Hematopoietic multipotent progenitor cell treated with erythropoietin and hydrocortisone succinate and interleukin-3 and kit ligand, for 17 days (in vitro differentiated cells): ENCODE data around the gene VAV2.

Experiments used
- DNase-seq: peaks from one replicate; pipeline ENCODE4 v3.0.0-alpha.2; 2015; ENCODE audit warnings: low spot score

The VAV2 gene

DNA sequence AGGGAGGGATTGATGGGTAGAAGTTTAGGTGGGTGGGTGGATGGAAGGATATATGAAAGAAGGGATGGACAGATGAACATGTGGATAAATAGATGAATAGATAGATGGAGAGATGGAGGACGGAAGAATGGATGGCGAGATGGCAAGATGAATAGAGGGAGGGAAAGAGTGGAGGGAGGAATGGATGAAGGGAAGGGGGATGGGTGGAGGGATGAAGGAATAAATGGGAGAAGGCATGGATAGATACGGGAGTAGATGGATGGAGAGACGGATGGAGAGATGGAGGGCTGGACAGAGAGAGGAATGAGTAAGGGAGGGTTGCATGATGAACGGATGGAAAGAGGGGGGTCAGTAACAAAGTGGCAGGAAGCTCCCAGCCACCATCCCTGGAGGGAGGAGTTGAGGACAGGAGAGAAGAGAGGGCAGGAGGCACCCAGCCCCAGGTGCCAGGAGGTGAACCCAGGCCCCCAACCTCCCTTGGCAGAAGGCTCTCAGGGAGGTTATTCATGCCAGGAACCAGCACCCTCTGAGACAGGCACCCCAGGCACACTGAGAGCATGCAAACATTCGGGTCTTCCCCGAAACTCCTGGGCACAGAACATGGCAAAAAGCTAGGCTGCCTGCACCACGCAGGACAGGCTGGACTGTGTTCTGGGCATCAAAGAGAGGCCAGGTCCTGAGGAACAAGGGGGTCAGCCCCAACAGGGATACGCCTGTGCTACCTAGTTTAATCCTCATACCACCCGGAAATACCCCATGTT, 263.1 kb downstream of the VAV2 start:
- DNase-seq: no peak

DNA sequence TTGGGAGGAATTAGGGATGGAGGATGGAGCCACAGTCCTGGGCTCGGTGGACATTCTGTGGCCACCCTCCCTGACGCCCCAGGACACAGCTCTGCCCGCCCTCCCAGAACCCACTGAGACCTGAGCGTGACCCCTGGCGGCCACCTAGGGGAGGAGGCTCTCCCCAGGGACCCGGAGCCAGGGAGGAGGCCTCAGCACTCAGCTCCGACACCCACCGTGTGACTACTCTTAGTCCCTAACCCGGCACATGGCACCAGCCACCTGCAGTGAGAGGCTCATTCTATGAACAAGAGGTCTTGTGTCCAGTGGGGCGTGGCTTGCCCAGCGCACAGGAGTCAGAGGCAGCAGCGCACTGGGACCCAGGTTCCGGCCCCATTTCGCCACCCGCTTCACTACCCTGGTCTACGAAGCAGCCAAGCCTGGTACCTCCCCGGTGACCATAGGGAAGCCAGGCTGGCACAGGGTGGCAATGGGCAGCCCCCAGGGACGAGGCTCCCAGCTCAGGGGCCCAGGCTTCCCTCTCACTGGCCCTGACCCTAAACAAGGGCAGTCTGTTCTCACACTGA, 264.2 kb downstream of the VAV2 start:
- no peak for DNase-seq

DNA sequence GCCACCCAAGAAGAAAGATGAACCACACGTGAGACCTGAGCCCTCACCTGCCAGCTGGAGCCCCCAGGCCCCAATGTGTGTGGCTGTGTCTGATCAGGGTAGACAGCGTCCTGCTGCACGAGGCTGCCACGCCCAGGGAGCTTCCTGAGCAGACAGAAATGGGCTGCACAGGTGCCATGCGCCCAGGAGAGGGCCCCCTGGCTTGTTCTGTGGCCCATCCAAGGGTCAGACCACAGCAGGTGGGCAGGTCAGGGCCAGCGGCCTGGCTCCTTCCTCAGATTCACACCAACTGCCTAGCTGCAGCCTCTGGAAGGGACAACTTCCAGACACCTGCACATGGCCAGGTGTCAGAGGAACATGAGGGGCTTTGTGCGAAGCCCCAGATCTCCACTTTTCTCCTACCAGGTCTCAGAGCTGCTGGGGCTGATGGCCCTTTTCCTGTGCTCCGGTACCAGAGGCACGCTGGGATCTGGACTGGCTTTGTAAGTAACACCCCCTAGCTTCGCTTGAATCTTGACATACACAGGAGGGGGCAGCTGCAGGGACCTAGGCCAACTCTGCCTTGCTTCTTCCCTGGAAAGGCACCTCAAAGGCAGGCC, 264.7 kb downstream of the VAV2 start:
- no peak for DNase-seq

DNA sequence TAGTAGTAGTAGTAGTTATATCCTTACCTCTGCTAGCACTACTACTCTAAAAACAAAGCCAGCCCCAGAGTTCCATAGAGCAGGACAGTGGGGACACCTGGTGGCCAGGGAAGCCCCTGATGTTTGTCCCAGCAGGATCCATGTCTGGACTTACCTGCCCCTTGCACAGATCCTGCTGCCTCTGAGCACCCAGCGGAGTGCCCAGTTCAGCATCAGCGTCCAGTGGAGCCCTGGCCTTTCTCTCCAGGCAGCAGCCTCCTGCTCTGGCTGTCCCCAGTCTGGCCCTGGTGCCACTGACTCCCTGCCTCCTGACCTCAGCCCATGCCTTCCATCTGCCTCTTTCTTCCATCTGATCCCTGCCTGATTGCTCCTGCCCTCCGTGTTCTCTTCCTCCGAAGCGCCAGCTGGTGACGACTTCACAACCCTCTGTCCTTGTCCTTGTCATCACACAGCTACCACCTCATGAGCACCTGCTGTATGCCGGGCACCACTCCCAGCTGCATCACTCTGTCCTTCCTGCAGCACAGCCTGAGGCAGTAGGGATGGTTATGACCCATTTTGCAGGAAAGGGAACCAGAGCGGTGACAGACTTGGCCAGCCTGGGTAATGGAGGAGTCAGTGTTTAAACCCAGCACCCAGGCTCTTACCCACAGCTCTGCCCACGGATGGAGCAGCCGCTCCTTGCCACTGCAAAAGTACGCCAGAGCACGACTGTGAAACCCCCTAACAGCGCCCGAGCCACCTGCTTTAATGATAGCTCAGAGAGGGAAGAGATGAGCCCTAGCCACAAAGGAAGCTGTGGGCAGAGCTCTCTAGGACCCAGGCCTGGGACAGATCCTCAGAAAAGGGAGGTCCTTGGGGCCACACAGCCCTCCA, 265.5 kb downstream of the VAV2 start:
- DNase-seq: no peak

DNA sequence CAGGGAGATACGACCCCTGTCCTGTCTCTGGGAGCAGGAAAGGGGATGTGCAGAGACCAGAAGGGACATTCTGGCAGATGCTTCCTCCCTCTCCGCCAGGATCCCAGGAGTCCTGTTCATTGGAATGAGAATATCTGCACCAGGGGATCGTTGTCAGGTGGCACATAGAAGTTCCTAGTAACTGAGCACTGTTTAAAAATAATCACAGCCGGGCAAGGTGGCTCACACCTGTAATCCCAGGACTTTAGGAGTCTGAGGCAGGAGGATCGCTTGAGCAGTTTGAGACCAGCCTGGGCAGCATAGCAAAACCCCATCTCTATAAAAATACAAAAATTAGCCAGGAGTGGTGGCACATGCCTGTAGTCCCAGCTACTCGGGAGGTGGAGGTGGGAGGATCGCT, 266.2 kb downstream of the VAV2 start:
- no peak for DNase-seq

DNA sequence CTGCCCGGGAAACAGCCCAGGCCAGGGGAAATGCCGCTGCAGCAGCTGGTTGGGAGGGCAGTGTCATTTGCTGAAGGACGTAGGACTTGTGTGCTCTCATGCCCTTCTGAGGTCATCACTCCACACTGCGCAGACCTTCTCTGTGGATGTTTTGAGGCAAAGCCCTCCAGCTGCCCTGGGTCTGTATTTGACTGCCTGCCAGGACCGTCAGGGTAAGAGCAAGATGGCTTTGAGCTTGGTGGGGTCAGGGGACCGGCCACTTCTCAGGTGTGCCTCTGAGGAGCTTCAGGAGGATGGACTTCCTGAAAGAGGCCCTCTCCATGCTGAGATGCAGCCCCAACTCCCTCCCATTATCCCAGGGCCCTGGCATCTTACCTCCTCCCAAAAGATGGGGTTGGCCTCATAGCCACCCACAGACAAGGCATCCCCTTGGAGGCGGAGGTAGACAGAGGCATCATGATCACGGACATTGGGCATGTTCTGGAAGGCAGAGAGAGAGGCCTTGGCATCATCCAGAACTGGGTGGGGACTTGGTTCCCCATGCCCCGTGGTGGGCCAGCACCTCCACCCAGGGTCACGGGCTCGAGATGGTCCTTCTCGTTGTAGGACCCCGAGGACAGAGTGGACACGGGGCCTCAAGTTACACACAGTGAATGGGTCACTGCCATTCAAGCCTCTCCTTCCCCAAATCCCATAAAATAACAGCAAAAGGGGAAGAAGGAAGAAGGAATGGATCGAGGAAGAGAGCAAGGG, 273.4 kb downstream of the VAV2 start:
- DNase-seq: no peak

DNA sequence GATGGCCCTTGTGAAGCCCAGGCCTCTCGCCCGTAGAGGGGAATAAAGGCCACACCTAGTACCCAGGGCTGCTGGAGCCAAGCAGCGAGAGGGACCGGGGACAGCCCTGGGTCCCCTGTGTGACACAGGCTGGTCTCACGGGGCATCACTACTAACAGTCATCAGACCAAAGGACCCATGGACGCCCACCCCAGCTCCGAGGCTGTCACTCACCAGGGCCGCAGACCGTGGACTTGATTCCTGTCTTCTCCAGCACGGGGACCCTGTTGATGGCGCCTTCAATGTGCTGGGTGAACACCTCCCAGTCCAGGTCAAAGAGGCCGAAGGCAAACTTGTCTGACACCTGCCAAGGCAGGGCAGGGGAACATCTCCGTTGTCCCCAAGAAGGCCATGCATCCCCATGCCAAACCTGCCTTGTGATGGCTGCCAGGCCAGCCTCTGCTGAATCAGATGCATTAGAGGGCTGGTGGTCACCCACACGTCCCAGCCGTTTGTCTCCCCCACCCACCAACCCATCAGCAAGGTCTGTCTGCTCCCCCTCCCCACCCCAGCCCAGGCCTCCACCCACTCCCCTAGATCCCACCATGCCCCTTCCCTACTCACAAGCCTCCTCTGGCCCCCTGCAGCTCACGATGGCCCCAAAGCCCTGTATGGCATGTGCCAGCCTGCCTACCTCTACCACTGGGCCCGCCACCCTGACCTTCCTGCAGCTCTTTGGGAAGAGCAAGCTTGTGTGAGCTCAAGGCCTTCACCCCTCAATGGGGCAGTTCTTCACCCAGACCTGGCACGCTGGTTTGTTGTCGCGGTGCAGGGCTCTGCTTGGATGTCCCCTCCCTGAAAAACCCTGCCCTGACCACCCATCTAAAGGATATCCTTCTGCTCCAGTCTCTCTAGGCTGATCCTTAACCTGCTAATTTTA, 274.8 kb downstream of the VAV2 start:
- DNase-seq: no peak

DNA sequence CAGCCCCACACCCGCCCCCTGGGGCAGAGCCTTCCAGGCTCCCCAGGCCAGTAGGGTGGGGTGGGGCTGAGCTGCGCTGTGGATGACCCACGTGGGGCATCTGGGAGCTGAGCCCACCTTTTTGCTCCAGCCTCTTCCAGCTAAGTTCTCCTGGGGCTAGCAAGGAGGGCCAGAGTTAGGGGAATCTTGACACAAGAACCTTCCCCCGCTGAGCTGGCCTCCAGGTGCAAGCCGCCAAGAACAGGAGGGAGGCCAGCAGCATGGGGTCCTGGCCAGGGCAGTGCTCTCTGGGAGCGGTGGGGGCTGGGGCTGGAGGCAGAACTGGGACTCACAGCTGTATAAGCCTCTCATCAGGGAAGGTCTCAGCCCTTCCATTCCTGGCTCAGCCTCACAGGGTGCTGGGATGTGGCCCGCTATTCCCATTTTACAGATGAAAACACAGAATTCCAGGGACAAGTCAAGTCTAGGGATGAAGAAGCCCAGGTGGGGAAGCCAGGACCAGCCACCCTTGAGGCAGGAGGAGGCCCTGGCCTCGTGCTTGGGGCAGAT, 275.5 kb downstream of the VAV2 start:
- DNase-seq: no peak

DNA sequence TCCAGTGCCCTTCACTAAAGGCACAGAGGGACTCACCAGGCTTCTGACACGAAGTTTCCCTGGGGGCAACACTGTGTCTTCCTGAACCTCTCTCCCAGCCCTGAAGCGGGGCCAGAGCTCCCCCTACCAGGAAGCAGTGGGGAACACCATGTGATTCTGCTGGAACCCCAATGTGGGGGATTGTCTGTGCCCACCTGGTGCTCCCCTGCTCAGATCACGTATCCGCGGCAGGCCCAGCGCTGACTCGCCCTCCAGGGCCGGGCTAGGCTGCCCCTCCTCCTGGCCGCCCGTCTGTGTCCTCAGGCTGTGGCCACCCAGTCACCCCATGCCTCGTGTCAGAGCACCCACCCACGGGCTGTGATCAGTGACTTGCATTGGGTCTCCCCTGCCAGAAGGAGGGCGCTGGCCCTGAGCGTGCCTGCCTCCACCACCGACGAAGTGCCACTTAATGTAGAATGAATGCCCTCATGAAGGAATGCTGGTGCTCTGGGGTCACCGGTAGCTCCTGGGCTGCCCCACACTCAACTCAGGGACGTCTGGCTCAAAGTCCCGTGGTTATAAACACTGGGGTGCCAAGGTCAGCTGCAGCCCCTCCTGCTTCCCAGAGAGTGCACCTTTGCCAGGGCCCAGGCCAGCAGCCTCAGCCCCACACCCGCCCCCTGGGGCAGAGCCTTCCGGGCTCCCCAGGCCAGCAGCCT, 276.1 kb downstream of the VAV2 start:
- no peak for DNase-seq

DNA sequence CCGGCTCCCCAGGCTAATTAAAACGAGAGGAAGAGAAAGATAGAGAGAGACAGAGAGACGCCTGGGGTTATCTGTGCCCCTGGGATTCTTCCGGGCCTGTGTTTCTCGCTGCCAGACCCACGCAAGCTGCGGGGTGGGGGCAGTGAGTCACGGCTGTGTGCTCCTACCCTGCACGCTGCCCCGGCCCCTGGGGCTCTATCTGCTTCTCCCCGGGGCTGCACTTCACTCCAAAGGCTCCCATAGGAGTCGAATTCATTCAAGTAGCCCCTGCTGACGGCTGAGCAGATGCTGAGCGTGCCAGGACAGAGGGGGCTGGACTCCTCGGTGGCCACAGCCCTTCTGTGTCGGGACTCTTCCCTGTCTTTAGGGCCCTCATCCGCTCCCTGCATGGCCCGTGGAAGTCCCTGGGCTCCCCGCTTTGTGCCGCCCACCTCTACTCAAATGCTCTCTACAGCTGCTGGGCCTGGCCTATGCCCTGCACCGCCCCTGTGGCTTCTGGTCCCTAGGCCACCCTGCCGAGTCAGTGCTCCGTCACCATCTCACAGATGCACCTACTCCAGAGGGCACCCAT, 276.7 kb downstream of the VAV2 start:
- no peak for DNase-seq

DNA sequence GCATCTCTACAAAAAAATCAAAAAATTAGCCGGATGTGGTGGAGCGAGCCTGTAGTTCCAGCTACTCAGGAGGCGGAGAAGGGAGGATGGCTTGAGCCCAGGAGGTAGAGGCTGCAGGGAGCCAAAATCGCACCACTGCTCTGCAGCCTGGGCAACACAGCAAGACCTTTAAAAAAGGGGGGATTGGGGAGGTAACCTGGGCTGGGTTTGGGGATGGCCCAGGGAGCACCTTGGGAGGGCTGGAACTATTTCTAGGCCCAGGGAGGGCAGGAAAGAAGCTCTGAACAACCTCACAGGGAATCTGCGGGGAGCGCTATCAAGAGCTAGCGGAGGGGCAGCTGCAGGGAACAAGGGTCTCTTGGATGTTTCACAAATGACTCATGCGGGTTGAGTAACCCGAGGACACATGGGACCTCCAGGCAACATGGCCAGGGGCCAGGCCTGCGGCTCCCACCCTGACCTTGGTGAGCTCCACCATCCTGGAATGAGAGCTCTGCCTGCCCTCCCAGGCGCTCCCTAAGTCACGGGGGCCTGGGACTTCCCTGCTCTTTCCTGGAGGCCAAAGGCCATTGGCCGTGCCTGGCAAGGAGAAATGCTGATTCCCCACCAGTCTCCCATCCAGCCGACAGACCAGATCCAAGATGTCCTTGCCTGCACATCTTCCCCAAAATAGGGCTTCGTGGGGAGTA, 277.4 kb downstream of the VAV2 start:
- no peak for DNase-seq

DNA sequence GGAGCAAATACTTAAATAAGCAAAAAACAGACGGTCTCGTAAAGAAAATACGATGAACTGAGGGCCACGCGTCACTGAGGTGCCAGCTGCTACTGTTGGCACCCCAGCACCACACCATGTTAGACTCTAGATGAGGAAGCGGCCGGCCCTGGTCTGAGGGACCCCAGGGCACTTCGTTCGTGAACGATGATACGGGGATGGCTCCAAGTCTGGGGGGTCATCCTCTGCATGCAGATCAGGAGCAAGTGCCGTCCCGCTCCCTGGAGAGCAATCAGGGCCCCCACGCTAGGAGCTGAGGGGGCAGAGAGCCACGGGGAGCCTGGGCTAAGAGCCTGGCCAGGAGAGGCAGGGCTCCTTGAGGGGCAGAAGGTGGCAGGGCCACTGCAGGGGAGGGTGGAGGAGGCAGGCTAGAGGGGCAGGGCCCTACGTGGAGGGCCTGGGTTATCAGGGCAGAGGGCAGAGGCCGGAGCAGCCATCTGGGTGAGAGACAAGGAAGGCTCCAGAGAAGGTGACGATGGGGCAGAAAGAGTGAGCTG, 278.1 kb downstream of the VAV2 start:
- DNase-seq: no peak

DNA sequence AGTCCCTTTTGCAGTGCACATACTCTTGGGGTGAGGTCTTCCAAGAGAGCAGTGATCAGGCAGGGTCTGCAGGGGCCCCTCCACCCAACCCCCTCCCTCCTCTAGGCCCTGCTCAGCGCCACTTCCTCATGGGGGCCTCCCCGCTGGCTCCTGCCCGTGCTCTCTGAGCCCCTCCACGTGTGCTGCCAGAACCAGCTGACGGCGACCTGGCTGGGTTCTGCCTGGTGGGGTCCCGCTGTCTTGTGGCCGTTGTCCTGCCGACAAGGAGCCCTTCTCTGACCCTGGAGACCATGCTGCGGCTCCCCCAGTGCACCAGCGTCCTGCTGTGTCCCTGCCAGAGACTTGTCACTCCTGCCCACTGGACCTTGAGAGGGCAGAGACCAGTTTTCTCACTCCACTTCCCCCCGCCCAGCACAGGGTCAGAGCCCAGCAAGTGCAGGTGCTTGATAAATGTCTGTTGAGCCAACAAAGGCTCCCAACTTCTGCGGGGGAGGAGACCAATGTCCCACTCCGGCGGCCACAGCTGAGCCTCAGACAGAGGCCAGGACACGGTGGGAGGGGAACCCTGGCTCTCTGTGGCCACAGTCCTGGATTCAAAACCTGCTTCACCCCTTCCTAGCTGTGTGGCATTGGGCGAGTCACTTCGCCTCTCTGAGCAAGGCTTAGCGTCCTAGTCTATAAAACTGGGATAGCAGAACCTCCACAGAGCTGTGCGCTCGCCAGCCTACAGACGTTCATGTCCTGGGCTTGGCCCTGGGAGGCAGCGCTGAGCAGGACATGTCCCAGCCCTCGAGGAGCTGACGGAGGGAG, 278.8 kb downstream of the VAV2 start:
- DNase-seq: no peak

DNA sequence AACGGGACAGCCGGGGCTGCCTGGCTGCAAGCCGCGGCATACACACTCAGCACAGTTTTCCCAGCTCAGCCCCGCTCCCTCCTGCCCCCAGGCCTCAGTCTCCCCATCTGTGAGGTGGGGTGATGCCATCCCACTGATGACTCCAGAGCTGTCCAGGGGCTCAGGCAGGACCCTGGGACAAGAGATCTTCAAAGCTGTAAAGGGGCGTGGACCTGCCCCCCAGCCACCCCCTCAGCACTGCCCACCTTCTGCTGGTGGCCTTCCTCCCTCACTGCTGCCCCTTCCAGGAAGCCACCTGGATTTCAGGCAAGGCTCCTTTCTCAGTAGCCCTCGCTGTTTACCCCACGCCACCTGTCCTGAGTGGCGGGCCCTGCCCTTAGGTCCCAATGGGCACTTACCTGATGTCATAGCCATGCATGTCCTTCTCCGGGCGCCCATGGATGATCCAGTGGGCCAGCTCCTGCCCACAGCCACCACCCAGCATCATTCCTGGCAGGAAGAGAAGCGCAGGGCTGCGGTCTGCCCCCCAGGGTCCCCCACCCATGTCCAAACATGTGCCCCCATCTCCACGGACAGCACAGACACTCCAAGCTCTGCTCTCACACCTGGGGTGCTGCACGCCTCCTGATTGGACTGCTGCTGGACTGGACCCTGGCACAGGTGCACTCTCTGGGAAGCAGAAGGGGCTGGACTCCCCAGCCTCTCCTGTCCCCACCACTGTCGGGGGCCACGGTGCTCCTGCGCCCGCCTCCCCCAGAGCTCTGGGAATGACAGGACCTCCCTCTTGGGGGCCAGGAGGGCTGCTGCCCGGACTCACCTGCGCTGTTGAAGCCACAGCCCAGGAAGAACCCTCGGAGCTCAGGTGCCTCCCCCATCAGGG, 279.7 kb downstream of the VAV2 start:
- no peak for DNase-seq
